ENCODE data around the gene TRPM4.

DNA sequence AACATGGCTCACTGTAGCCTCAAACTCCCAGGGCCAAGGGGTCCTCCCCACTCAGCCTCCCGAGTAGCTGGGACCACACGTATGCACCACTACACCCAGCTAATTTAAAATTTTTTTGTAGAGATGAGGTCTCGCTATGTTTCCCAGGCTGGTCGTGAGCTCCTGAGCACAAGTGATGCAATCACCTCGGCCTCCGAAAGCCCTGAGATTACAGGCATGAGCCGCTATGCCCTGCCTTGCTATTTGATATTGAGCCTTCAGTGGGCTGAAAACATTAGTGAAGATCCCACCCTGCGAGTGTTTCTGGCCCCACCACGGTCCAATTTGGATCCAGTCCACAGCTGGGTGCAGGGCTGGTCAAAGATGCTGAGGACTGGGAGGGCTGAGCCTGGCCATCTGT, 65.9 kb downstream of the TRPM4 start:
- TF ChIP-seq CTCF (conservative IDR thresholded peaks at IDR 0.05; ENCODE audit: low read length): no peak
- no peak for TF ChIP-seq EZH2phosphoT487 (IDR thresholded peaks at IDR 0.05; ENCODE audit: borderline replicate concordance)

All from Loucy (cell line).